A549 (cell line): ENCODE data around the gene DDIT4.

Experiments
- CBX8 ChIP-seq: fragments of 200-600 bp; sonication (generic); IDR thresholded peaks from 2 replicates; pipeline ENCODE4 v1.6.1; 2016
- CEBPB ChIP-seq, 2 experiments: fragments of >200 bp in 1 of 2; sonication (Bioruptor Twin) in 1 of 2; formaldehyde crosslinking in 1 of 2; IDR thresholded peaks; 2 replicates each; pipeline ENCODE4 v1.6.1; 2012 to 2016
- CTCF ChIP-seq: fragments of >200 bp; sonication (Bioruptor Twin); formaldehyde crosslinking; IDR thresholded peaks from 3 replicates; pipeline ENCODE4 v1.5.1; 2016
- EP300 ChIP-seq, 2 experiments: fragments of >200 bp; sonication (Bioruptor Twin); formaldehyde crosslinking; IDR thresholded peaks; 2 replicates in 1 of 2; 3 replicates in 1 of 2; pipeline ENCODE4 v1.6.1; 2016 to 2017
- ESRRA ChIP-seq: fragments of 150-350 bp; IDR thresholded peaks from 2 replicates; pipeline ENCODE4 v1.6.1; 2014; ENCODE audit warnings: mild to moderate bottlenecking, low read length, borderline replicate concordance
- FOSL2 ChIP-seq, 2 experiments: fragments of 450-650 bp in 1 of 2; fragments of >200 bp in 1 of 2; sonication (Bioruptor Twin) in 1 of 2; formaldehyde crosslinking; IDR thresholded peaks; 2 replicates each; pipeline versions ENCODE4 v1.5.0 to v1.6.1; 2016 to 2020; ENCODE audit warnings: mild to moderate bottlenecking in 1 of 2, moderate library complexity in 1 of 2
- MYC ChIP-seq: IDR thresholded peaks from 2 replicates; pipeline ENCODE4 v1.6.1; 2012; ENCODE audit warnings: mild to moderate bottlenecking, inconsistent platforms, low read length, improper control_type of control experiment, borderline replicate concordance
- POLR2A ChIP-seq: IDR thresholded peaks from 2 replicates; pipeline ENCODE4 v1.6.1; 2012; ENCODE audit warnings: mild to moderate bottlenecking, low read length
- RAD21 ChIP-seq, 2 experiments: fragments of >200 bp in 1 of 2; sonication (Bioruptor Twin) in 1 of 2; formaldehyde crosslinking in 1 of 2; IDR thresholded peaks in 1 of 2; conservative IDR thresholded peaks in 1 of 2; 2 replicates in 1 of 2; 3 replicates in 1 of 2; pipeline ENCODE4 v1.6.1; 2012 to 2018; ENCODE audit warnings: inconsistent platforms in 1 of 2
- REST ChIP-seq: fragments of 200-600 bp; sonication (generic); IDR thresholded peaks from 2 replicates; pipeline ENCODE4 v1.6.1; 2016; ENCODE audit warnings: antibody characterized with exemption, mild to moderate bottlenecking, moderate library complexity

- no peak for TF ChIP-seq CTCF
- no peak for TF ChIP-seq POLR2A
- TF ChIP-seq RAD21 (conservative IDR thresholded peaks at IDR 0.05 in 1 of 2, IDR thresholded peaks at IDR 0.05 in 1 of 2): peak in 1 of 2 experiments; percentile 0; a peak in 1 of 5 replicates
- no peak for TF ChIP-seq ESRRA
- TF ChIP-seq EP300 (IDR thresholded peaks at IDR 0.05): peak; percentile 49 to 74; a peak in 3 of 5 replicates
- TF ChIP-seq MYC: no peak
- TF ChIP-seq REST: no peak
- no peak for TF ChIP-seq CBX8
- no peak for TF ChIP-seq FOSL2 (IDR thresholded peaks at IDR 0.05)
- TF ChIP-seq FOSL2 (CRISPR knock-in tag; IDR thresholded peaks at IDR 0.05): peak; percentile 35; the same call in 1 of the 2 replicates
- peak; percentile 55 to 61; a peak in 2 of 4 replicates for TF ChIP-seq CEBPB (IDR thresholded peaks at IDR 0.05)
Observed at GRCh38 chr10:72315611-72316385, 42.1 kb downstream of the DDIT4 start.
